CD4-positive, alpha-beta T cell (primary cell): ENCODE measurements around the gene GPC4. TPM values are rescaled to one million over a fixed set of nuclear protein-coding genes. Genes with fewer than 3 reads are reported as not detected.

Source experiments
- ATAC-seq: fragments of 200-7000 bp; cut with Tn5 transposase; one replicate; pipeline ENCODE4 v1.10.0; 2022; ENCODE audit warnings: mild to moderate bottlenecking; ENCODE audit not compliant: poor library complexity
- CTCF ChIA-PET: fragments of 350-600 bp; sonication (Branson Sonifier 250); formaldehyde crosslinking; loops from one replicate; lab custom pipeline; 2021; ENCODE audit warnings: antibody characterized with exemption, inconsistent platforms; lab: Charles Lee
- POLR2A ChIA-PET: fragments of 350-600 bp; sonication (Branson Sonifier 250); formaldehyde crosslinking; loops from one replicate; lab custom pipeline; 2021; ENCODE audit warnings: antibody characterized with exemption, inconsistent platforms; lab: Charles Lee
- DNase-seq, 14 experiments: peaks; one replicate each; pipeline ENCODE4 v3.0.0-alpha.2; 2013 to 2020; ENCODE audit warnings: mixed read lengths in 2 of 14
- H3K27ac ChIP-seq, 2 donors: one replicate each; pipeline versions ENCODE4 v1.5.1 to v1.7.0; 2013; ENCODE audit warnings: low read length in 2 of 2, low read depth in 1 of 2, mild to moderate bottlenecking in 1 of 2
- H3K27me3 ChIP-seq, 2 experiments: 1 replicate in 1 of 2; 2 replicates in 1 of 2; pipeline versions ENCODE4 v1.6.1 to v1.7.0; 2013; ENCODE audit warnings: low read length in 2 of 2, control low read depth in 1 of 2, mild to moderate bottlenecking in 1 of 2, moderate library complexity in 1 of 2; ENCODE audit not compliant: insufficient read depth in 2 of 2, control insufficient read depth in 1 of 2
- H3K36me3 ChIP-seq: one replicate; pipeline ENCODE4 v1.6.1; 2013; ENCODE audit warnings: low read length, control low read depth; ENCODE audit not compliant: insufficient read depth
- H3K4me1 ChIP-seq: one replicate; pipeline ENCODE4 v1.6.1; 2013; ENCODE audit warnings: low read length, control low read depth; ENCODE audit not compliant: insufficient read depth
- H3K4me3 ChIP-seq: one replicate; pipeline ENCODE4 v1.5.1; 2013; ENCODE audit warnings: mild to moderate bottlenecking, low read length, moderate library complexity
- H3K9me3 ChIP-seq, 2 experiments: 1 replicate in 1 of 2; 2 replicates in 1 of 2; pipeline versions ENCODE4 v1.6.1 to v1.7.0; 2013; ENCODE audit warnings: low read length in 2 of 2, mild to moderate bottlenecking in 2 of 2, control low read depth in 1 of 2, moderate library complexity in 1 of 2; ENCODE audit not compliant: control insufficient read depth in 1 of 2, insufficient read depth in 1 of 2
- H3K27ac Mint-ChIP-seq: one replicate; pipeline ENCODE4 v1.8.0; 2020; ENCODE audit warnings: mixed read lengths
- H3K27me3 Mint-ChIP-seq: one replicate; pipeline ENCODE4 v1.8.0; 2021; ENCODE audit warnings: mixed read lengths
- H3K36me3 Mint-ChIP-seq: one replicate; pipeline ENCODE4 v1.8.0; 2021; ENCODE audit warnings: low read depth, mixed read lengths
- H3K4me1 Mint-ChIP-seq: one replicate; pipeline ENCODE4 v1.8.0; 2021; ENCODE audit warnings: low read depth, mixed read lengths
- H3K4me3 Mint-ChIP-seq: one replicate; pipeline ENCODE4 v1.8.0; 2020; ENCODE audit warnings: mild to moderate bottlenecking, mixed read lengths
- H3K9me3 Mint-ChIP-seq: one replicate; pipeline ENCODE4 v1.8.0; 2020; ENCODE audit warnings: mixed read lengths
- intact Hi-C, 2 experiments: fragments of 100-400 bp; cut with DNase I in 1 of 2; cut with micrococcal nuclease in 1 of 2; formaldehyde crosslinking; loops; one replicate each; pipeline versions ENCODE4 v1.15.1 to v1.9.0; 2023 to 2025; cut with DNase I, micrococcal nuclease
- total RNA-seq, 174 experiments: library from RNA in 2 of 174; stranded (reverse) in 2 of 174; gene quantifications; one replicate each; pipeline ENCODE4 v1.2.3 and lab custom pipeline; 2021 to 2026
- TF ChIP-seq, protein P1 (sequence below): fragments of 200-600 bp; IDR thresholded peaks from one replicate; pipeline ENCODE4 v1.8.0; 2022; ENCODE audit warnings: antibody characterized with exemption, mild to moderate bottlenecking

Gene GPC4
- total RNA-seq, 2 experiments from 2014 or later: not detected

DNA sequence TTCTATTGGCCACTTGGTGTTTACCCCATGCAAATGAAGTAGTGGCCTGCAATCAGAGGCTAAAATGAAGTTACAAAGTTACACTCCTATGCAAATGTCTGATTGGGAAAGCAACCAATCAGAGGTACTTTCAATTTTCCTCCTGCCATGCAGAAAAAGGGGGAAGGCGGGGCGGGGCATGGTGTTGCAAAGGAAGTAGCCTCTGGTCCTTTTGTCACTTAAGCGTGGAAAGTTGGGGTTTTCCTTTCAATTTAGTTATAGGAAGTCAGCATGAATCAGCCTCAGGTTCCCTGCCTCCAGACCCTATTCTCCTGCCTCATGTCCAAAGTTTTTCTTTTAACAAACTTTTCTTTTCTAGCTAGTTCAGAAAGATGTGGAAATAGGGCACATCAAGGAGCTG lies 69.3 kb downstream of the GPC4 start:
- POLR2A ChIA-PET: no interaction called here
- TF ChIP-seq, protein P1, sequence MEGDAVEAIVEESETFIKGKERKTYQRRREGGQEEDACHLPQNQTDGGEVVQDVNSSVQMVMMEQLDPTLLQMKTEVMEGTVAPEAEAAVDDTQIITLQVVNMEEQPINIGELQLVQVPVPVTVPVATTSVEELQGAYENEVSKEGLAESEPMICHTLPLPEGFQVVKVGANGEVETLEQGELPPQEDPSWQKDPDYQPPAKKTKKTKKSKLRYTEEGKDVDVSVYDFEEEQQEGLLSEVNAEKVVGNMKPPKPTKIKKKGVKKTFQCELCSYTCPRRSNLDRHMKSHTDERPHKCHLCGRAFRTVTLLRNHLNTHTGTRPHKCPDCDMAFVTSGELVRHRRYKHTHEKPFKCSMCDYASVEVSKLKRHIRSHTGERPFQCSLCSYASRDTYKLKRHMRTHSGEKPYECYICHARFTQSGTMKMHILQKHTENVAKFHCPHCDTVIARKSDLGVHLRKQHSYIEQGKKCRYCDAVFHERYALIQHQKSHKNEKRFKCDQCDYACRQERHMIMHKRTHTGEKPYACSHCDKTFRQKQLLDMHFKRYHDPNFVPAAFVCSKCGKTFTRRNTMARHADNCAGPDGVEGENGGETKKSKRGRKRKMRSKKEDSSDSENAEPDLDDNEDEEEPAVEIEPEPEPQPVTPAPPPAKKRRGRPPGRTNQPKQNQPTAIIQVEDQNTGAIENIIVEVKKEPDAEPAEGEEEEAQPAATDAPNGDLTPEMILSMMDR: no peak
- no peaks in the 10 kb centered on the region for H3K27me3 Mint-ChIP-seq
- H3K4me3 ChIP-seq: no peak overlapping the region
- intact Hi-C loops: no loop called here
- ATAC-seq (no peak), DNase-seq (no peak)
- no peak overlapping the region for H3K27ac ChIP-seq
- no peaks in the 10 kb centered on the region for H3K4me1 Mint-ChIP-seq
- no peaks in the 10 kb centered on the region for H3K27me3 ChIP-seq
- no peak overlapping the region for H3K4me3 Mint-ChIP-seq
- H3K9me3 ChIP-seq: no peaks in the 10 kb centered on the region
- no peaks in the 10 kb centered on the region for H3K9me3 Mint-ChIP-seq
- no peaks in the 10 kb centered on the region for H3K36me3 ChIP-seq
- CTCF ChIA-PET: no interaction called here
- no peaks in the 10 kb centered on the region for H3K36me3 Mint-ChIP-seq
- H3K4me1 ChIP-seq: no peaks in the 10 kb centered on the region
- H3K27ac Mint-ChIP-seq: no peak overlapping the region

DNA sequence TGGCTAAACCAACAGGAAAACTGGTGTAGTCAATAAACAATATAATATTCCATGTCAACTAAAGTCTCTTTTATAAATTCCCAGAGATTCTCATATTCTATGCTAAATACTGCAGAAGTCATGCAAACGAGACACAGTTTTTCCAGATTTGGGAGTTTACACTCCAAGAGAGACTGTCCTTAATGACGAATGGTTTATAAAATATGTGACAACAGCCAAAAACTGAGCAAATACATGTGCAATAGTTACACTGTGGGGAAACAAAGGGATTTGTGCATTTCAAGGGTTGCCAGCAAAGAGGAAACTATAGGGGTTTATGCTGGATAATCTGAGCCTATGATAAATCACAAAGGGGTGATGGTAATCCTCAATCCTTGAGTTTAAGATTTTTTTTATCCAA lies 75.7 kb downstream of the GPC4 start:
- intact Hi-C loops: loop anchor here in 1 of 2 experiments (10.0 kb wide), 1 partner anchor 435 kb away; no protein-coding TSS in a partner anchor
- Mint-ChIP-seq H3K4me3 (no peak overlapping the region), H3K36me3 (no peaks in the 10 kb centered on the region), H3K27me3 (no peaks in the 10 kb centered on the region), H3K4me1 (no peaks in the 10 kb centered on the region), H3K9me3 (no peaks in the 10 kb centered on the region), H3K27ac (no peak overlapping the region)
- Histone ChIP-seq H3K27me3 (no peaks in the 10 kb centered on the region), H3K4me3 (no peak overlapping the region), H3K27ac (no peak overlapping the region), H3K9me3 (no peaks in the 10 kb centered on the region), H3K4me1 (no peaks in the 10 kb centered on the region), H3K36me3 (no peaks in the 10 kb centered on the region)
- POLR2A ChIA-PET: no interaction called here
- TF ChIP-seq, protein P1: no peak
- DNase-seq: no peak
- ATAC-seq: no peak
- CTCF ChIA-PET: no interaction called here

DNA sequence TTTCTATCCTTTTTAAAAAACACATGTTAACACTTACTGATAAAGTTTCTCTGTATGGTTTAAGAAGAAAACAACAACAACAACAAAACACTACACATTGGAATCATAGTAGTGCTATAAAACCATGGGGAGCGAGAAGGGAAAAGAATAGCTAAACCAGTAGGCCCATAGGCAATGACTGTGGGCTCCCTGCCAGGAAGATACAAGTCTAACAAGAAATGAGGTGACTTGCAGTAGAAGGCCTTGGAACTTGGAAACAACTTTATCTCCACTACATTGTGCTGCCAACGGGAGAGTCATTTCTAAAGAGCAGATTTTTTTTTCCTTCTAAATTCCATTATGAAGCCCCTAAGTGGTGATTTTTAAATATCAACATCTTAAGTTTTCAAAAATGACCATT lies 78.0 kb downstream of the GPC4 start:
- Mint-ChIP-seq H3K27me3 (no peaks in the 10 kb centered on the region), H3K4me3 (no peak overlapping the region), H3K36me3 (no peaks in the 10 kb centered on the region), H3K27ac (no peak overlapping the region), H3K9me3 (no peaks in the 10 kb centered on the region), H3K4me1 (no peaks in the 10 kb centered on the region)
- no peak for DNase-seq
- ChIA-PET POLR2A (no interaction called here), CTCF (no interaction called here)
- Histone ChIP-seq H3K27ac (no peak overlapping the region), H3K4me1 (no peaks in the 10 kb centered on the region), H3K4me3 (no peak overlapping the region), H3K27me3 (no peaks in the 10 kb centered on the region), H3K36me3 (no peaks in the 10 kb centered on the region), H3K9me3 (no peaks in the 10 kb centered on the region)
- no peak for ATAC-seq
- TF ChIP-seq, protein P1: no peak
- intact Hi-C loops: loop anchor here in 1 of 2 experiments (10.0 kb wide), 1 partner anchor 438 kb away; no protein-coding TSS in a partner anchor
